ENCODE data around the gene SF3A1.
A peak's percentile ranks its signal among the peaks of the same experiment; 100 is the strongest.

The SF3A1 gene

DNA sequence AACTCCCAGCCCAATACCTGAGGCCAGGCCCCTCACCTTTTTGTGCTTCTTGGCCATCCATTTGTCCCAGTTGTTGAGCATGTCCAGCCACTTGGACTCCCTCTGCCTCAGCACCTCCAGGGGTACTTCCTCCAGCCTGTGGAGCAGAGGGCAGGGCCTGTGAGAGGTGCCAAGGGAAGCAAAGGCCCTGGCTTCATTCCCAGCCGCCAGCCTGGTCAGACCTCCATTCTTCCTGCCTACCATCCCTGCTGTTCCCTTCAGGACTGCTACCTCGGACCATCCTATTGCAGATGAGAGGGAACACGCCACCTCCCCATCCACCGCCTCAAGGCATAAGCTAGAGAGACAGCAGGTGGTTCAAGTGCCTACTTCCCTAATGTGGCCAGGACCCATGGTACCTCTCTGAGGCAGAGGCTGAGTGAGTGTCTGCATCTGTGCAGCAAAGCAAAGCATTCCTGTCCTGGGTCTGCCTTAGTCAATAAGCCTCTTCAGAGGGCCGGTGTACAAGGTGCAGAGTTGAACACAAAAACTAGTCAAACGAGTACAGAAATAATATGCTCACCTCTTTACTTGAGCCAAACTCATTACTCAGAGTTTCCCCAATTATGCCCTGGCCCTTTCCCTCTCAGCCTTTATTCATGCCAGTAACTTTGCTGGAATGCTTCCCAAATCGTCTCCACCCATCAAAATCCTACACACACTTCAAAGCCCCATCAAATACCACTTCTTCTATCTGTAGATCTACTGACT is 52.0 kb downstream of the SF3A1 start:
- DNase-seq (ENCODE audit: low read depth): no peak

GRCh38 chr22:30302810-30303138 is 53.9 kb downstream of the SF3A1 start:
- no peak for DNase-seq (ENCODE audit: low read depth)

- DNase-seq (ENCODE audit: low read depth): no peak
Observed at GRCh38 chr22:30301995-30302809, 54.5 kb downstream of the SF3A1 start.

DNA sequence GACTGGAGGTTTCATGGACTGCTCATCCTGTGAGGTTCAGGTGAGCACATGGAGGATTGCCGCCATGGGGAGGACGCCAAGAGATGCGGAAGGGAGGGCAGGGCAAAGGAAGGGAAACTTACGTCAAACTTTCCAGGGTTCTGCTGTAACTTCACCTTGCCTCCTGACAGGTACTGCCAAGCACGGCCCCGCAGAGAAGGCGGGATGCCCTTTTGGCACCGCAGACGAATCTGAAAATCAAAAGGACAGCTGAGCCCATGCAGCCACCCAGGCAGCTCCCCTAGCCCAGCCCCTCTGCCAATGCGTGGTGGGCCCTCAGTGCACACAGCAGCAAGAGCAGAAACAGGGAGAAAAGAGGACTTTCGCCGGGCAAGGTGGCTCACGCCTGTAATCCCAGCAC is 57.4 kb downstream of the SF3A1 start:
- DNase-seq (ENCODE audit: low read depth): no peak

GRCh38 chr22:30297991-30298701 is 58.5 kb downstream of the SF3A1 start:
- no peak for DNase-seq (ENCODE audit: low read depth)

GRCh38 chr22:30297276-30297990 is 59.3 kb downstream of the SF3A1 start:
- no peak for DNase-seq (ENCODE audit: low read depth)

DNA sequence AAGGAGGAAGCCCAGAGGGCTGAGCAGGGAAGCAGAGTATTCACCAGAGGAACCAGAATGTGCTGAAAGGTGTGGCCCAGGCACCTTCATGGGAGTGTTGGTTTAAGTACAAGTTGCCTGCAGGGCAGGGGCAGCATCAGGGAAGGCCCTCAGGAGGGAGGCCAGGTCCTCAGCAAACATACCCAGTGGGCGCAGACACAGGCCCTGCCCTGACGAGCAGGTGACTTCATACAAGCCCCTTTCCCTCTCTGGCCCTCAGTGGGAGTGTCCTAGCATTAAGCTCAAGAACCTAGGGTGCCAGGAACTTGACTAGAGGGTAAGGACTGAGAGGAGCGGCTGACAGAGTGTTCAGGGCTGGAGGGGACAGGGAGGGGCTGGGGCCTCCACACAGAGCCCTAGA is 59.9 kb downstream of the SF3A1 start:
- no peak for DNase-seq (ENCODE audit: low read depth)

- DNase-seq (ENCODE audit: low read depth): no peak
Observed at GRCh38 chr22:30296324-30296723, 60.4 kb downstream of the SF3A1 start.

GRCh38 chr22:30295576-30295975 is 61.1 kb downstream of the SF3A1 start:
- no peak for DNase-seq (ENCODE audit: low read depth)

- DNase-seq (ENCODE audit: low read depth): no peak
Observed at GRCh38 chr22:30294830-30295229, 61.9 kb downstream of the SF3A1 start.

- DNase-seq (ENCODE audit: low read depth): no peak
Observed at GRCh38 chr22:30294066-30294465, 62.6 kb downstream of the SF3A1 start.

DNA sequence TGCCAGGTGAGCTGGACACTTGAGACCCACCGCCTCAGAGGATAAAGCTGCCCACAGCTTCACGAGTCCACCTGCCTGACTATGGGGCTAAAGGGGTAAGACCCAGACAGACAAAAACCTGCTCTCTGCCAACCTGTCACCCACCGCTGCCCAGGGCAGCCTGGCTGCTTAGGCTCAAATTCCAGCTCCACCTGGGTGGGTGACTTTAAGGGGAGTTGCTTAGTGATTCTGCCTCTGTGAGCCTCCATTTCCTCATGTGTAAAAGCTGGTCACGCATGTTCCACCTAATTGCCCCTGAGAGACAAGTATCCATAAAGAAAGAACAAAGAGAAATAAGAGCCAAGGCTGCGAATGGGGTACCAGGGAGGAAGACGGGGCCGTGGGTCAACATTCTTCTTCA is 63.7 kb downstream of the SF3A1 start:
- DNase-seq (ENCODE audit: low read depth): no peak

DNA sequence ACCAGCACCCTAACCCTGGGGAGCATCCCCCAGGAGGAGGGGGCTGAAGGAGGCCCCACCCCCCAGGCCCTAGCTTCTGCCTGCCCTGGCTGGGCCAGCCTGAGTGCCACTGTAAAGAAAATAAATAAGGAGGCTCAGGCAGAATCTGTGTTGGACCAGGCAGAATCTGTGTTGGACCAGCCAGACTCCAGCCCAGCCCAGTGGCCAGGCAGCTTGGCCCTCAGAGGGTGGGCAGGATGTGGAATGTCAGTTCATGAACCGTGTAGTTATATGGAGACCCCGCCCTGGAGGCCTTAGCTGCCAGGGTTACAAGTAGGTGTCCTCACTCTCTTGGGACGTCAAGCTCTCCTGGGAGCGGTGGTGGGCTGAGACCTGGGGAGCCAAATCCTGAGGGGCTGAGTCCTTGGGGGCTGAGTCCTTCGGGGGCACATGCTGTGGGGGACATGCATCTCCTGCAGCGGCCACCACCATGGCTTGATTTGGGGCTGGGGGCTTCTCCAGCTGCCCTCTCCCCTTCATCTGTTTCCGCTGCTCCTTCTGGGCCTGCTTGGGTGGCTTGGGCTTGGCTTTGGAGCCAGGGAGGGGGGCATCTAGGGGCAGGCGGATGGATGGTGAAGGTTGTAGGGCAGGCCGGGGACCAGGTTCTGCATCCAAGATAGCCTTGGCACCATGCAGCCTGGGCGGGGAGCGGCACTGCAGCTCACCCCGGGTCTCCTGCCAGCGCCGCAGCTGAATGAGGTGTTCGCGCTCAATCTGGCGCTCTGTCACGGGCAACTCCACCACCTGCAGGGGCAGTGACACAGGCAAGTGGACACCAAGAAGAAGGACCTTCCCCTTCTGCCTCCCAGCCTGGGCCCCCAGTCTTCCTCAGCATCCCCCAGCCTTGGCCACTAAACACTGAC is 64.4 kb downstream of the SF3A1 start:
- DNase-seq (ENCODE audit: low read depth): no peak

DNA sequence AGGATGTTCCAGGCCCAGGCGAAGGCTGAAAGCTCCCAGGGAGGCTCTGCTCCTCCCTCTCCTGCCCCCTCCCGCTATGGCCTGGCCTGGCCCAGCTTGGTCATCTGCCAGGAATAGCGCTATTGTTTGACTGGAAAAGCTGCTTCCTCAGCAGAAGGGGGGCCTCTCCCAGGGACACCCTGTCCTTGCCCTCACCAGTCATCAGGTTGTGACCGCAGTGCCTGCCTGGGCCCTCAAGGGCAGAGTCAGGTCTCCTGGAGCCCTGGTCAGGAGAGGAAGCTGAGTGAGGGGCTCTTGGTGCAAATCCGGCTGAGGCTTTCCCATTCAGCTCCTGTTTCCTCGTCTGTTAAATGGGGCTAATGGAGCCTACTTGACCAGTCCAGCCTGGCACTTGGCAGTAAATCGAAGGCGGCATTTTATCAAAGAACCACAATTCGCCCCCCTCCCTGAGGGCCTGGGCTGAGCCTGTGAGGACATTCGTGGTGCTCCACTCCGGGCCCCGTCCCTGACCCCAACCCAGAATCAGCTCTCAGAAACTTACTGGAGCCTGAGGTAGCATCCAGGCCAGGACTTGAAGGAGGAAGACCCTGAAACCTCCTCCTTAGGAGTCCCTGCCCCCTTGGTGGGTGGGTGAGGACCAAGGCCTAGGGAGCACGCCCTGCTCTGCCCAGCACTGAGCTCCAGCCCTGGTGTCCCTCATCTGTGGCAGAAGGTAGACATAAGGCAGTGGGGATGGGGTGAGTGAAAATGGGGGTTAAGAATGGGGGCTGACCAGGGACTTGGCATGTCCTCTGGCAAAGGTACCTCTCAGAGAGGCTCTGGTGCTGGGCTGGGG is 65.4 kb downstream of the SF3A1 start:
- DNase-seq (ENCODE audit: low read depth): no peak

- no peak for DNase-seq (ENCODE audit: low read depth)
Observed at GRCh38 chr22:30290342-30291057, 66.2 kb downstream of the SF3A1 start.

DNA sequence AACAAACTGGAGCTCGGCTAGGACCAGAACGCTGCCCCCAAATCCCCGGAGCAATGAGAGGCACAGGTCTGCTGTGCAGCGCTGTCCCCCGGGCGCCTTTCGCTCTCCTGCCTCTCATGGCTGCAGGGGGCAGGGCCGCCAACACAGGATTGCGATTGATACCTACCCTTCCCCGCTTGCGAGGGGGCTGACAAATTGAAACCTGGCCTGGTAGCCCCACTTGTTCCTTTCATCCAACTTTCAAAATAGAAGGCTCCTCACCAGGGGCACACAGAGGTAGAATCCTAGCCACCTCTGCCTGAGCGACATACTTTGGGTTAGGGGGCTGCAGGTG is 66.7 kb downstream of the SF3A1 start:
- DNase-seq (ENCODE audit: low read depth): no peak

- peak; percentile 87 for DNase-seq (ENCODE audit: low read depth)
Observed at GRCh38 chr22:30289141-30289979, 67.3 kb downstream of the SF3A1 start, which contains the start of gene CASTOR1. TSS of gene CASTOR1 (minus strand) at chr22:30289505. CDS start at chr22:30289497, 8 bp downstream.

- DNase-seq (ENCODE audit: low read depth): no peak
Observed at GRCh38 chr22:30288419-30289140, 68.1 kb downstream of the SF3A1 start.

All from HS-27A (cell line).